HUDEP-2 (cell line): ENCODE results near the gene LMNTD2.

Experiments used
- DNase-seq, 76 experiments: peaks; one replicate each; lab custom pipeline; 2025; ENCODE audit not compliant: unreplicated experiment in 76 of 76; lab: John Stamatoyannopoulos, UW

The LMNTD2 gene

DNA sequence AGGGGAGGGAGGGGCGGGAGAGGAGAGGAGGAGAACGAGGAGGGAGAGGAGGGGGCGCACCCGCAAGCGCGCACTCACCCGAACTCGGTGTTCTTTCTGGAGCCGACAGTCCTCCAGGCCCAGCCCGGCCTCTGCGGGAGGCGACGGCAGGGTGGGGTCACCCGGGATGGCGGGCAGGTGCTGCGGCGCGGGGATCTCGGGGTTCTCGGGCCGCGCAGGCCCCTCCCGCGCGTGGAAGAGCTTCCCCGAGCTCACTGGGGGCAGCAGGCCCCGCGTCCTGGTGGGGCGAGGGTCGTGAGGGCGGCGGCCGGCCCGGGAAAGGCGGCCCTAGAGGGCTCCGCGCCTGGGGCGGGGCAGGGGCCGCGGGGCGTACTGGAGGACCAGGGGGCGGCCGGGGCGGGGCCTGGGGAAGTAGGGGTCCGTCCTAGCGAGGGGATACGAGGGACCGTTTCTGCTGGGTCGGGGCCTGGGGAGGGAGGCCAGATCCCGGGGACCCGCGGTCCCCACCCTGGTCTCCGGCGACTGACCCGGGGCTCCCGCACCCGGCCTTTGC lies 5.2 kb downstream of the LMNTD2 start:
- no peak for DNase-seq

DNA sequence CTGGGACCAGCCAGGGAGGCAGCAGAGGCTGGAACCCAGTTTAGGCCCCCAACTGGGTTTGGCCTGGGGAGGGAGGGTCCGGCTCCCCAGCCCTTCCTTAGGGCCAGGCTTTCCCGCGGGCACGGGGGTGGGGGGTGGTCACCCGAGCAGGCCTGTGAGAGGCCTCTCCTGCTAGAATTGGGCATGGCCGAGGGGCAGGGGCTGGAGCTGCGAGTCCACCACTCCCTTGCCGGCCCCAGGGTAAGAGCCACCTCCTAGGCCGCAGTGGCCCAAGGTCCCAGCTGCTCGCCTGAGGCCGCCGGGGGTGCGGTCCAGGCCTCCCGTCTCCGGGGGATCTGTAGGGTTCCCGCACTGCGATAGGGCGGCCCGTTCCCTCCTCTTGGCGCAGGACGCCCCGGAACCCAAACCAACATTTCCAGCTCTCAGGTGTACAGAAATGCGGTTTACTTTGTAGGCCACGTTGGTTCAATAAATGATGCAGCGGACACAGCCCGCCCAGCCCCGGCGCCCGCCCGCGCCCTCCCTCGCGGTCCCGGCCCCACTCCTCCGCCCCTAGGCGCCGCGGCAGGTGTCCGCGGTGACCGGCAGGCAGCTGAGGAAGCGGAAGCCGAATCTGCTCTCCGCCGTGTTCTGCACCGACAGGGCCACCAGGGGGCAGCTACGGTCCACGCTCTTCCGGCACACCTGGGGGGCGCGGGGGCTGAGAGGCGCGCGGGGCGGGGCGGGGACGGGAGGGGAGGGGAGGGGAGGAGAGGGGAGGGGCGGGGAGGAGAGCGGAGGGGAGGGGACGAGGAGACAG lies 5.9 kb downstream of the LMNTD2 start:
- peak in 28 of 76 experiments; percentile 14 to 45 (median 30) for DNase-seq

DNA sequence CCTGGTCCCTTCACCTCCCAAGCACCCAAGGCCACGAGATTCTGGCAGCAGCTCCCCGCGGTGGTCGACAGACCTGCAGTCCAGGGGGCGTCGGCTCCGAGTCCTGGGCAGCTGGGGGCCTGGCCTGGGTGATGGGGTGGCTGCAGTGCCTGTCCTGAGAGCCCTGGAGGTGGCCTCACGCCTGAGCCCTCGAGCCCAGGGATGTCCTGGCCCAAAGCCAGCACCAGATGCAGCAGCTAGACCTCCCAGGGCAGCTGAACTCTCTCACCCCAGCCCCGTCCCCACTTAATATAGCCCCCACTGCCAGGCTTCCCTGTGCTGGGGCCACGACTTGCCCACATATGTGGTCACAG lies 6.6 kb downstream of the LMNTD2 start:
- no peak for DNase-seq

DNA sequence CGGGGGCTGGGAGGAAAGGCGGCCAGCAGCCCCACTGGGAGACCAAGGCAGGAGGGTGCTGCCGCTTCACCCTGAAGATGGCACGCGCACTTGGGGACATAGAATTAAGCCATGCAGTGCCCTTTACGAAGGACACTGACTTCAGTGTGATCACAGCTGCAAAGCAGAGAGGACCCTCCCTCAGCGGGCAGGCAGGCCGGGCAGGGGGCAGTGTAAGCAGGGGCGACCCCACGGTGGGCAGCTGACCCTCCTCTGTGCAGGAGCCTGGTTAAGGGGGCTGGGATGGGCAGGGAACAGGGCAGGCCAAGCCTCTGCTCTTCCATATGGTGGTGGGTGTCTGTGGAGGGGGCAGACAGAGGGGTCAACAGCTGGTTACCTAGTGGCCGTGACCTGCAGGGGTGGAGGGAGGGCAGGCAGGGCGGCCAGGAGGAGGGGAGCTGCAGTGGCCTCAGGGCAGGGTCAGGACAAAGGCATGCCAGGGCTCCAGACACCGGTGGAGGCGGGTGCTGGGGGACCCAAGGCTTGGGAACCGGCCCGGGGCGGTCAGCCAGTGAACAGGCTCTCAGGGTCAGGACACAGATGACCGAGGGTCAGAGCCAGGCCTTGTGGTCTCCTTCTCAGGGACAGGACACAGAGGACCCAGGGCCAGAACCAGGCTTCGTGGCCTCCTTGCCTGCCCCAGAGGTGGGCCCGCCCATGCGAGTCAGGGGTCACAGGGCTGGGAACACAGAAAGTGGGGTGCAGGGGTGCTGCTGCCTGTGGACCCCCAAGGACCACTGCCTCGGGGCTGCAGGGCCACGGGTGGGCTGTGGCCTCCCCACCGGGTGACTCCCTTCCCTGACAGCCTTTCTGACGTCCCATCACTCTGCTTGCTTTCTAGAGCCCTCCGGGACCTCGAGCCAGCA lies 7.2 kb downstream of the LMNTD2 start:
- no peak for DNase-seq

DNA sequence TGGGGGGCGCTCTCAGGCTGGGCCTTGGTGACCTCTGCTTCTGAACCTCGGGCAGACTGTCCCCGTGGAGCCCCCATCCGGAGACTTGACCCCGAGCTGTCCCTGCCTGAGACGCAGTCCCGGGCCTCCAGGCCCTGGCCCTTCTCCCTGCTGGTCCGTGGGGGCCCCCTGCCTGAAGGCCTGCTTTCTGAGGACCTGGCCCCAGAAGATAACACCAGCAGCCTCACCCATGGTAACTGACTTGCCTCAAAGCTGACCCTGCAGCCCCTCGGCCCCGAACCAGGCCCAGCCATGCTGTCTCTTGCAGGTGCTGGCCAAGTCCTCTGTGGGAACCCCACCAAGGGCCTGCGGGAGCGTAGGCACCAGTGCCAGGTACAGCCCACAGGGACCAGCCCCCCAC lies 8.9 kb downstream of the LMNTD2 start:
- DNase-seq: no peak

DNA sequence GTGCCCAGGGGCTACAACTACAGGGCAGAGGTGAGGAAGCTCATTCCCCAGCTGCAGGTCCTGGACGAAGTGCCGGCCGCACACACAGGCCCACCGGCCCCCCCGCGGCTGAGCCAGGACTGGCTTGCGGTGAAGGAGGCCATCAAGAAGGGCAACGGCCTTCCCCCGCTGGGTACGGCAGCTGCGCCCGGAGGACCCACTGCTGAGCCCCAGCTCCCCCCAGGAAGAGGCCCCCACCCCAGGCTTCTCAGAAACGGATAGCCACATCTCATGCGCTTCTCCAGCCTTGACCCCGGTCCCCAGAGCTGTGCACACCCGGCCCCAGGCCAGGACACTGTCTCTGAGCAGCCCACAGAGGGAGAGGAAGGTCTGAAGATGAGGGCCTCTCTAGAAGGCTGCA lies 9.4 kb downstream of the LMNTD2 start:
- DNase-seq: no peak

DNA sequence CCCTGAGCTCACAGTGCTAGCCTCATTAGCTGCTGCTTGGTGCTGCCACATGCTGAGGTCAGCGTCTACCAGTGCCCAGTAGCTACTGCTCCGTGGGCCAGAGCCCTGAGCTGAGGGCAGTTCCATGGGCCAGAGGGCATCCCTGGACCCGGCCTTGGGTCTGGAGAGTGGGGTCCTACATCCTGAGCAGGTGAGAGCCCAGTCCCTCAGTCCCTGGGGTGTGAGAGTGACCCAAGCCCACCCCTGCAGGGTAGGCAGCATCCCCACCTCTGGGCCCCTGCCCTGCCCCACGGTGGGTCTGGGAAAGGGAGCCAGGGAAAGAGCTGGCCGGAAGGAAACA lies 9.8 kb downstream of the LMNTD2 start:
- no peak for DNase-seq

DNA sequence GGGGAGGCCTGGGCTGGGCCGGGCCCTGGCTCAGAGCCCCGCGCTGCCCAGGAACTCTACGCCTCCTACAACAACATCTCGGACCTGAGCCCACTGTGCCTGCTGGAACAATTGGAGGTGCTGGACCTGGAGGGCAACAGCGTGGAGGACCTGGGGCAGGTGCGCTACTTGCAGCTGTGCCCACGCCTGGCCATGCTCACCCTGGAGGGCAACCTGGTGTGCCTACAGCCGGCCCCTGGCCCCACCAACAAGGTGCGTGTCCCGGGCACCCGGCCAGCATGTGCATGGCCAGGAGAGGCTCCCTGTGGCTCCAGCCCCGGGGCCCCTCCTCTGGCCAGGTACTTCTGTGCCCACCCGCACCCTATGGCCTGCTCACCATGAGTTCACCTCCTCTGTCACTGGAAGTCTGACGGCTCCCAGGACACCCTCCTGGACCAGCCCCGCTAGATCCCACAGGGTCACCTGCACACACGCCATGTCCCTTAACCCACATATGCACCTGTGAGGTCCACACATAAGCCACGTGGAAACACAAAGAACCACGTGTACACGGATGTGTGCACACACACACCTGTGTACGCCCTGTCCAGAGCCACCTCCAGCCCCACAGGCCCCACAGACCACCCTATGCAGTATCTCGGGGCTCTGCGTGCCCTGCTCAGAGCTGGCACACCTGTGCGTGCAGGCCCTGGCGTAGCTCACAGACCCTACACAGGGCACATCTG lies 10.4 kb downstream of the LMNTD2 start:
- DNase-seq: no peak

DNA sequence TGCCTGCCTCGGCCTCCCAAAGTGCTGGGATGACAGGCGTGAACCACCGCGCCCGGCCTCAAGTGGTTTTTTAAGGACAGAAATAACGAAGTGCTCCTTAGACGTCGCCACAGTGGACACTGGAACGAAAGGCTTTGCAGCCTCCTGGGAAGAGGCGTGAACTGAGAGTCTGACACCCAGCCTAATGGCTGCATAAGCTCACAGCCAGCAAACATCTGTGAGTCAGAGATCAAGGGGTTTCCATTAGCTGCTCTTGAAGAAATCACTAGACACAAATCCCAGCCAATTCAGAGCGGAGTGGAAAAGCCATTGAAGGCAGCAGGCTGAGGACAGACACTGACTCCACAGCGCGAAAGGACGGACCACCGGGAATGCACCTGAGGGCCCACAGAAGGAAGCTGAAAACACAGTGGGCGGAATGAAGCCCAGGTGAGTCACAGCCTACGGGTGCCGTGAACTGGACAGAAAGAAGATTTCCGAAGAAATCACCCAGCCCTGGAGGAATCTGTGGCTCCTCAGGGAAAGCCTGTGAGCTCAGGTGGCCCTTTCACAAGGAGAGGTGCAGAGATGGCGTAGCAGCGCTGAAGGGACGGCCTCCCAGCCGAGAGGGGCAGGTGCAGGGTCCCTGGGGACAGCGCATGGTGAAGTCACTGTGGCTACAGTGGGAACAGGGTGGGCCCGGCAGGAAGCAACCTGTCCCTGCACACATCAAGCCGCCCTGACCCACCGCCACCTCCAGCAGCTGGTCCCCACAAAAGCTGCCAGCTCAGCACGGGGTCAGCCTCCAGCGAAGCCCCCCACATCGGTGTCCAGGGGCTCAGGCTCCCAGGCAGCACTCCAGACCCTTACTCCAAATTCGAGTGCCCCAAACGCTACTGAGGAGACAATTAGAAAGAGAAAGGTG lies 11.6 kb downstream of the LMNTD2 start:
- no peak for DNase-seq

DNA sequence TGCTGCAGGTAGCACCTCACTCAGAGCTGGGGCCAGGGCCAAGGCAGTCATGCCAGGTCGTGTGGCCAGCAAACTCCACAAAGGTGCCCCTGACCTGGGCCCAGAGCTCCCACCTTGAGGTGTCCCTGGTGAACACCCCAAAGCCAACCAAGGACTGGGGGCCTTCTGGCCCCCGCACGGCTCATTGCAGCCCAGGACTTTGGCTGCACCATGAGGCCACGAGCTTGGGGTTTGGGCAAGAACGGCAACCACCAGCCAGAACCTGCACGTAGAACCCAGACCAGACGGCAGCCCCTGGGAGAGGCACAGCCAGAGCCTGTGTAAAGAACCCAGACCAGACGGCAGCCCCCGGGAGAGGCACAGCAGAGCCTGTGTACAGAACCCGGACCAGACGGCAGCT lies 15.4 kb downstream of the LMNTD2 start:
- no peak for DNase-seq

DNA sequence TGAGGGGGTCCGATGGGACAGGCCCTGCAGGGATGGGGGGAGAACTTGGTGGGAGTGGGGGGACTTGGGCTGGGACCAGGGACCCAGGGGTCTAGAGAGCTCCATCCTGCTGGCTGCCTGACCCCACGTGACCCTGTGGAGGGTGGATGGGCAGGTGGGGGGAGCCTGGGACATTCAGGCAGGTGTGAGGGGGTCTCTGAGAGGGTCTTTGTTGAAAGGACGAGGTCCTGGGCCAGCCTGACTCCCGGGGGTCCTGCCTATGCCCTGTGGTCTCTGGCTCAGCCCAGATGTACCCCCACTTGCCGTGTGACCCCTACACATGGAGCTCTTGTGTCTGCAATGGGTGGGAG lies 15.7 kb downstream of the LMNTD2 start:
- no peak for DNase-seq

DNA sequence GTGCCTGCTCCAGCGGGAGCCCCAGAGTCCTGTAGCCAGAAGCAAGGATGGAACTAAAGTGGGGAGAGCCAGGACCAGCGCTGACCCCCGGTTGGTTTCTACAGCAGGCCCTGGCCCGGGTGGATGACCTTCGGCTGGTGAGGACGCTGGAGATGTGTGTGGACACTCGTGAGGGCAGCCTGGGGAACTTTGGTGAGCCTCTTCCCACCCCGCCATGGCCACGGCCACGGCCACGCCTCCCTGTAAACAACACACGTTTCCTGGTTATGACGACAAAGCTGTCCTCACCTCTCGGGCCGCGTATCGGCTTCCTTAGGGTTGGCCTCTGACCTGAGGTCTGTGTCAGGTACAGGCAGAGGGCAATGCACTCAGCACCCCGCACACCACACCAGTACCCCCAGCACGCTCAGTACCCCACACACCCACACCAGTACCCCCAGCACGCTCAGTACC lies 19.1 kb downstream of the LMNTD2 start:
- DNase-seq: no peak

DNA sequence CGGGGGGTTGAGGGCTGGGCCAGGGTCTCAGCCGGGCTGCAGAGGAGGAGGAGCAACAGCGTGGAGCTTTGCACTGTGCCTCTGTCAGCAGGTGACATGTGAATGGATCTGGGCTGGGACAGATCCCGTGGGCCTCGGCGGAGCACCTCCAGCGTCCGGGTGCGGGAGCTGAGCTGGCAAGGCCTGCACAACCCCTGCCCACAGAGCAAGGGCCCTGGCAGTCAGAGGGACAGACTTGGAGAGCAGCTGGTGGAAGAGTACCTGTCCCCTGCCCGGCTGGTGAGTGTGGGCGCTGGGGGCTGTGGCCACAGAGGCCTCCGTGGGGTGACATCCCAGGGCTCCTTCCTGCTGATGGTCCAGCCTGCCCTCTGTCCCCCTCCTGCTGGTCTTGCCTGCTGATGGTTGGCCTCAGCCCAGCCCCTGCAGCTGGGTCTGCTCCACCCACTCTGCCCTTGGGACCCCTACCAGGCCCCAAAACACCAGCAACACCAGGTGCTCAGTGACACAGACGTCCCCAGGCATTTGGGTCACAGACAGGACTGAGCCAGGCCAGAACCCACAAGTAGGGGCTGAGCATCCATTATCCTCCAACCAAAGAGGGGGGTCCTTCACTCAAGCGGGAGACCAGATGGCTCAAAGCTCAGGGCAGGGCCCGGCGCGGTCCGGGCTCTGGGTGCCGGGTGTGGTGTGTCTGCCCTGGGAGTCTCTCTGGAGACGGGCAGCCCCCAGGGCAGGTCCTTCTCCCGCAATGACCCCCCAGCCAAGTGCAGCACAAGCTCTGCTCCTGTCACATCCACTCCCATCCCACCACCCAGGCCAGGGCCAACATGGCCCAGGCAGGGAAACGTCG lies 19.7 kb downstream of the LMNTD2 start:
- DNase-seq: no peak

DNA sequence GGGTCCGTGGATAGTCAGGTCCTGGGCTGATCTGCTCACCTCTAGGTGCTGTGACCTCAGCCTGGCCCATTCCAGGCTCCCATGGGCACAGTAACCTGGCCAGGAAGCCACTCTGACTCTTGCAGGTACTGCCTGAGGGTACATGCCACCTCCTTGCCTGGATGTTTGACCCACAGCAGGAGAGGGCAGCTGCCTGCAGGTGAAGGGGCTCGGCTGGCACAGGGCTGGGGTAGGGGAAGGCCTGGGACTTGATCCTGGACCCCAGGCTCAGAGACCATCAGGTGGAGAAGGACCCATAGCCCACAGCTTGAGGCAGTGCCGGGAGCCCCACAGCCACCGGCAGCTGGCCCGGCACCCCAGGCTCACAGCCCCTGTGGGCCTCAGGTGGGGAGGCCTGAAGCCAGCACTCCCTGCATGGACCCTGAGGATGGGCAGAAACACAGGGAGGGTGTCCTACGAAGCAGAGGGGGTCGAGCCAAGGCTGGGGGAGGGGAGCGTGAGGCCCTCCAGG lies 20.5 kb downstream of the LMNTD2 start:
- no peak for DNase-seq

DNA sequence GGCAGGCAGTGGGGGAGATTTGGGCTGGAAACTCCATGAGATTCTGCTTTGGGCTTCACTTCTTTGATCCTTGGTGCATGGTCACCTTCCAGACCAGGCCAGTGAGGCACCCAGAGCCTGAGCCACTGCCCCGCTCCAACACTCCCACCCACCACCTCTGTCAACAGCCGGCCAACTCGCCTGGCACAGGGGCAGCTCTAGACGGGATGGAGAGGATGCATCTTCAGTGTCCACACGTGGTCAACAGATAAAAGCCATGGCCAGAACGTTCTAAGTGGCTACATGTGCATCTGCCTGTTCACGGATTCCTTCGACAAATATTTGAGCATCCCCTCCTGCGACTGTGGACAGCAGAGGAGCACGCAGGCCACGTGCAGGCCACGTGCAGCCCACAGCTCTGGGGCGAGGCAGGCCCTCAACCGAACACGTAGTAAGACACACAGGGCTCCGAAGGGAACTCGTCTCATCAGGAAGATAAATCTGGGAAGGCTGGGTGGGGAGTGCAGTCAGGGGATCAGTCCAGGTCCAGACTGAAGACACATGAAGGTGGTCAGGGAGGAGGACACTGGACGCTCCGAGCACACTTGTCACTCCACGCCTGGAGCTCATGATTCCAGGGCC lies 22.0 kb downstream of the LMNTD2 start:
- DNase-seq: no peak

DNA sequence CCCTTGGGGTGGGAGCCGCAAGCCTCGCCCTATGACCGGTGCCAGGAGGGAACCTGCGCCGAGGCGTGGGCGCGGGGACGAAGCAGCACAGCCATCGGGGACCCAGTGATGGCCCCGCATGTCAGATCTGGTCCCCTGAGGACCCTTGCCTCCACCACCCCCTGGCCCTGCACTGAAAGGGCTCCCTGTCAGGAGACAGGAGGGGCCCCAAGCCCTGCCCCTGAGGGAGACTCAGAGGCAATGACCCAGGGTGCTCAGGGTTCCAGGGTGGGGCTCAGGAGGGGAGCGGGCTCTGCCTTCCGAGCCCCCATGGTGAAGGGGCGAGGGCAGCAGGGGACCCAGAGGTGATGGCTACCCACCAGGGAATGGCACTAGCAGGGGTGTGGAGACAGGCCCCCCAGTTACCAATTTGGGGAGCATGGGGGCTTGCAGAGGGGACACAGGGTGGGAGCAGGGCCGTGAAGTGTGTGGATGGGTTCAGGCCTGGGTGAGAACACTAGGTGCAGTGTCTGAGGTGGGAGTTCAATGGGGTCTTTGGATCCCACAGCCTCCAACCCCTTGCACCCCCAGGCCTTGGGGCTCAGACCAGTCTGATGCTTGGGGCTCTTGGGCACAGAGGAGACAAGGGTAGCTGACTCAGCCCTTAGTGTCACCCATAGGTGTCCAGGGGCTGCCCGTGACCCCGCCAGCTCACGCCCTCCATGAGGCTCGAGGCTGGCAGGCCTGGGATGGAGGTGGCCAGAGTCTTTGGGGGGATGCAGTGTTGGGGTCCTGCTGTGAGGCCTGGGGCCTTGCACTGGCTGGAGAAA lies 22.7 kb downstream of the LMNTD2 start:
- no peak for DNase-seq

DNA sequence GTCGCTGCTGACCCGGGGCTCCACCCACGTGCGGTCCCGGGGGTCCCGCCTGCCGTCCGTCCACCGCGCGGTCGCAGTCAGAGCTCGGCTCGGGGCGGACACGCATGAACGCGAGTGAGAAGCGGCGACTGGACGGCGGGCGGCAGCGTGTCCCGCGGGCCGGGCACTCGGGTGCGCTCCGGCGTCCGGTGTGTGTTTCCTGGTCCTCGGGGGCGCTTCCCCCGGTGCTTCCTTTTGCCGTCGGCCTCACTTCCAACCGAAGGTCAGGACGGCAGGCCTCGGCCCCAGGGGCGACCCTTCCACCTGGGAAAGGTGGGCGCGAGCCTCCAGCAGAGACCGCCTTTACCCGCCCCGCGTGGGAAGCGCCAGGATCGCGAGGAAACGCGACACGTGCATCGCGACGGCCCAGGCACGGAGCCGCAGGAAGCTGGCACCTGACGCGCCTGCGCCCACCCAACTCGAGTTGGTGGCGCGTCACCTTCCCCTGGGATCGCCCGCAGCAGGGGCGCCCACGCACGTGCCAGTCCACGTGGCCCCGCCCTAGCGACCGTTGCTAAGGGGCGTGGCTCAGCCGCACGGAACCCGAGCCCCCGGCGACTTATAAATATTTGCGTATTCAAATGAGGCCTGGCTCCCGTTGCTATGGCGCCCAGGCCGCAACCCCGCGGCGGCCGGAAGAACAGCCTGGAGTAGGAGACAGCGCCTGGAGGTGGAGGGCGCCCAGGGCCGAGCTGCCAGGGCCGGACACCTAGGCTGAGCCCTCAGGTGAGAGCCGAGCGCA lies 23.5 kb downstream of the LMNTD2 start, which contains the start of gene LRRC56:
Gene LRRC56, plus strand, starts transcription at position 687 of the 781 bp plus-strand sequence. CDS start 3,158 bp downstream, outside the sequence.
- DNase-seq: peak in 74 of 76 experiments; percentile 33 to 95 (median 84)
